Activated naive CD4-positive, alpha-beta T cell treated with anti-CD3 and anti-CD28 coated beads, Interleukin-2, amount 10 ng/mL, durations not matched to agents 7 days and 5 days (primary cell): ENCODE measurements around the gene DNAH10.

Experiments
- CTCF ChIA-PET: fragments of 350-600 bp; sonication (Branson Sonifier 250); formaldehyde crosslinking; loops from one replicate; lab custom pipeline; 2021; ENCODE audit warnings: antibody characterized with exemption; lab: Charles Lee
- DNase-seq: peaks from one replicate; pipeline ENCODE4 v3.0.0-alpha.2; 2020
- H3K27ac Mint-ChIP-seq: one replicate; pipeline ENCODE4 v1.8.0; 2021; ENCODE audit warnings: mild to moderate bottlenecking, moderate library complexity, mixed read lengths
- H3K27me3 Mint-ChIP-seq: one replicate; pipeline ENCODE4 v1.8.0; 2021; ENCODE audit warnings: mild to moderate bottlenecking, mixed read lengths
- H3K36me3 Mint-ChIP-seq: one replicate; pipeline ENCODE4 v1.8.0; 2021; ENCODE audit warnings: mixed read lengths
- H3K4me1 Mint-ChIP-seq: one replicate; pipeline ENCODE4 v1.8.0; 2021; ENCODE audit warnings: mixed read lengths
- H3K4me3 Mint-ChIP-seq: one replicate; pipeline ENCODE4 v1.8.0; 2021; ENCODE audit warnings: mild to moderate bottlenecking, moderate library complexity, mixed read lengths
- H3K9me3 Mint-ChIP-seq: one replicate; pipeline ENCODE4 v1.8.0; 2021; ENCODE audit warnings: mixed read lengths

The DNAH10 gene

DNA sequence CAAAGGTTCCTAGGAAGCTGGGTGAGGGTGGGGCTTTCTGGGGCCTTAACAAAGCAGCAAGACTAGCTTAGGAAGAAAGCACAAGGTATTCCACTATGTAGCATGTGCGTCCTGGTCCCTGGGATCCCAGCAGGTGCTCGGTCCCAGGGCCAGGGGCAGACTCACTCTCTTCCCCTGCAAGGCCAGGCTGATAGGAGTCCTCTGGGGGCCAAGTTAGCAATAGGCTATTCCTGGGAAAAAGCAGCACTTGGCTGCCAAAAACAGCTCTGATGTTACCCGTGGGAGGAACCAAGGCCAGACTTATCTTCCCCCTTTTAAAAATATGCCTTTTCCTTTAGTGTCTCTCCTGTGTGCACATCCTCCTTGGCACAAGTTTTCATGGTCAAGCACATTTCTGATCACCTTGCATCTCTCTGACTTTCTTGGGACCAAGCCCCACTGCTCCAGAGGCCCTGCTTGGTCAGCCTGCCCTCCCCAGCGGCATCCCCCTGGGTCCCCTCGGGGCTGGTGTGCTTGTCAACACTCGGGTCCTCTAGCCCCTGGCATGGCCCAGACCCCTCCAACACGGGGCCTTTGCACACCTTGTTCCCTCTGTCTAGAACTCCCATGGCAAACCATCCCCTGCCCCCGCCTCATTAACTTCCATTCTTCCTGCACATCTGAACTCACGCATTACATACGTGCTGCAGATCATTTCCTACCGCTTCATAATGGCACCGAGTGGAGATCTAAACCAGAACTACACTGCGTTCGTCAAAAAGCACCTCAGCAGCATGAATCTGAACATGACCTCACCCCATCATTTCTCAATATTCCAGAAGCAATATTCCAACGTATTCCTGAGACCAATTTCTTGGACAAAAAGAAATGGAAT, 188.6 kb downstream of the DNAH10 start:
- Mint-ChIP-seq H3K27ac (no peak overlapping the region), H3K4me1 (no peaks in the 10 kb centered on the region), H3K9me3 (no peaks in the 10 kb centered on the region), H3K4me3 (no peak overlapping the region), H3K36me3 (no peaks in the 10 kb centered on the region), H3K27me3 (no peaks in the 10 kb centered on the region)
- CTCF ChIA-PET: no interaction called here
- no peak for DNase-seq

DNA sequence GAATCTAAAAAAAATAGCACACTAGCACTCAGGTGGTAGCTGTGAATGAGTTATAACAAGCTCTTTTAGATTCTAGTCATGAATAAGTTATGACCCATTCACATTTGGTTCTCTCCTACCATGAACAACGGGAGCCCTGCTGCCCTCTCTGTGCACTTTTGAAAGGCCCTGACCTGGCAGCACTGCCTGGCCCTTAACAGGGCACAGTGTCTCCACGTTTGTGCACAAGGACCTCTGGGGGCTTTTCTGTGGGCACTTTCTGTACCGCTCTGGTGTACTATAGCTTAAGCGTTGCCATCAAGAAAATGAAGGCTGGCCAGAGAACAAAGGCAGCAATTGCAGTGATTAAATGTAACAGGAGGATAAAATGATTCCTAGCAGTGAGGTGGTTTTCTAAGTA, 189.4 kb downstream of the DNAH10 start:
- CTCF ChIA-PET: no interaction called here
- Mint-ChIP-seq H3K4me3 (no peak overlapping the region), H3K4me1 (no peaks in the 10 kb centered on the region), H3K9me3 (no peaks in the 10 kb centered on the region), H3K27me3 (no peaks in the 10 kb centered on the region), H3K27ac (no peak overlapping the region), H3K36me3 (no peaks in the 10 kb centered on the region)
- no peak for DNase-seq

DNA sequence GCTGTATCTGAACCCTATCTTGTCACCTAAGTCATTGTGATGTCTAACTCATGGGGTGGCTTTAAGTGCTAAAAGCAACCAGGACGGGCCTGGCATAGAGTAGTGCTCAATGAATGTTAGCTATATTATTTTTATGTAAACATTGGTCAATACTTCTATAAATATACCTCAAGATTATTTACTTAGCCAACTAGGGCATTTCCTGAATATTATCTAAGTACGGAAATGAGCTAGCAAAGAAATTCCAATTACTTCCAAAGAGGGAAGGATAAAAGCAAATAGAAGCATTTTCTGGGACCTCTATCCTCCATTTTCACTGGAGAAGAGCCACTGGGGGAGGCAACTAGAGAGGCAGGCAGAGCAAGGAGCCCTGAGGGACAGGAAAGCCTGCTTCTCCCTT, 189.9 kb downstream of the DNAH10 start:
- DNase-seq: no peak
- no peaks in the 10 kb centered on the region for H3K9me3 Mint-ChIP-seq
- no peaks in the 10 kb centered on the region for H3K36me3 Mint-ChIP-seq
- H3K4me3 Mint-ChIP-seq: no peak overlapping the region
- no peaks in the 10 kb centered on the region for H3K4me1 Mint-ChIP-seq
- H3K27me3 Mint-ChIP-seq: no peaks in the 10 kb centered on the region
- no peak overlapping the region for H3K27ac Mint-ChIP-seq
- CTCF ChIA-PET: no interaction called here

DNA sequence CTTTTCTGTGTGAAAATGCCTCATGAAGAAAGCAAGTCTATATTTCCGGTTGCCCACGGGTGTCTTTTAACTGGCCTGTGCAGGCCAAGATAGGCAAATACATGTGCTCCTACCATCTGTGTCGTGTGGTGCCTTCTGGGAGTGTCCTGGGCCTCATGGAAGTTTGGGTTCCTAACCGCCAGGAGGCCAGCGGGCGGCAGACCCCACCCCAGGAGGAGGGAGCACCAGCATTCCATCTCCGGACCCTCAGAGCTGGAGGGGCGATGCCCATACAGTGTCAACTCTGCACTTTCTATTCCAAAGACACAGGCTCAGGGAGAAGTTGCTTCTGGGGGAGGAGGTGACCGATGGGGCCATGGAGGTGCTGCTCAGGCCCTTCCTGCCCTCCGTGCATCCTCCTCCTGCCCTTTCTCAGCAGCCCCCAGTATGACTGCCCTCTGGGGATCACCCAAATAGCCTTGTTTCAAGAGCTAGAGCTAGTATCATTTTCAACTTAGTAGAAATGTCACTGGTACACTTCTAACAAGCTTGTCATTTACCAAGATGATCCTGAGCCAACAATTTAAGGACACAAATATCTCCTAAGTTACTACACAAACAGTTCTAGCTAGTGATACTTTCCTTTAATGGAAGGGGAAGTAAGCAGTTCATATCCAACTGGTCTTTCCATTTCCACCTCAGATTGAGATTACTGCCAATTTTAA, 192.7 kb downstream of the DNAH10 start:
- no peak for DNase-seq
- Mint-ChIP-seq H3K4me1 (no peaks in the 10 kb centered on the region), H3K36me3 (no peaks in the 10 kb centered on the region), H3K4me3 (no peak overlapping the region), H3K27me3 (no peaks in the 10 kb centered on the region), H3K9me3 (no peaks in the 10 kb centered on the region), H3K27ac (no peak overlapping the region)
- CTCF ChIA-PET: no interaction called here

DNA sequence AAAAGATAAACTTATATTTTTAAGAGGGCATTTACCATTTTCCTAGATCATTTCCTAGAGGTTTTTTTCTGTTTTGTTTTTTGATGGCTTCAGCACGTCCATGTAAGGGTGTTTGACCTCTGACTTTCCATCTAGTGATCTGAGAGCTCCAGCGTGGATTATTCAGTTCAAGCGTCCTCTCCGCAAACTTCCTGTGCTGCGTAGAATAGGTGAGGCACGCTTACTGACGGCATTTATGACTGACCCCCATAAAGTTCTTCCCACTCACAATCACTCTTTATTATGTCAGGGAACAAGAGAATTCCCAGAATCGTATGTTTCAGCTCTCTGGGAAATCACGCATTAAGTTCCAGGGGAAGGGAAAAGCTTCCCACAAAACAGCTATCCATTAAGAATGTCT, 194.1 kb downstream of the DNAH10 start:
- Mint-ChIP-seq H3K9me3 (no peaks in the 10 kb centered on the region), H3K4me1 (no peaks in the 10 kb centered on the region), H3K27me3 (no peaks in the 10 kb centered on the region), H3K4me3 (no peak overlapping the region), H3K36me3 (no peaks in the 10 kb centered on the region), H3K27ac (no peak overlapping the region)
- CTCF ChIA-PET: interaction anchor here (0.6 to 1.0 kb wide), 2 partner anchors 15 to 20 kb away, joined by 3 read pairs; no protein-coding TSS in a partner anchor
- DNase-seq: no peak

DNA sequence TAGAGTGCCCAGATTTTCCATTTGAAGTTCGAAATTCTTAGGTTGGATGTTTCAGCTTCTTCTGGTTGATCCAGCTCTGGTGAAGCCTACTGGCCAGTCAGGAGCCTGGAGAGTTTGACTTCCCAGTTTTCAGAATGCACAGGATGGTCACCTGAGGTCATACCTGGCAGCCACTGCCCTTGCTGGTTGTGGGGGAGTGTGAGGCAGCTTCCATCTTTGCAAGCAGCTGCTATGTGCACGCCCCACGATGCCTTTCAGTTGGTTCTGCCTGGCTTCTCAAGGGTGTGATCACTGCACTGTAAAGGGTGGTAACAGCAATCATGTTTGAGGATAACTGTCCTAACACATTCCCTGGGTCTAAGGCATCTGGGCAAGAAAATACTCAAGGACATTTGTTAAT, 195.1 kb downstream of the DNAH10 start:
- H3K4me3 Mint-ChIP-seq: no peak overlapping the region
- H3K27me3 Mint-ChIP-seq: no peaks in the 10 kb centered on the region
- H3K9me3 Mint-ChIP-seq: no peaks in the 10 kb centered on the region
- H3K27ac Mint-ChIP-seq: no peak overlapping the region
- CTCF ChIA-PET: interaction anchor here (0.6 kb wide), 1 partner anchor 25 kb away, joined by 7 read pairs; no protein-coding TSS in a partner anchor
- no peak for DNase-seq
- no peaks in the 10 kb centered on the region for H3K4me1 Mint-ChIP-seq
- no peaks in the 10 kb centered on the region for H3K36me3 Mint-ChIP-seq

DNA sequence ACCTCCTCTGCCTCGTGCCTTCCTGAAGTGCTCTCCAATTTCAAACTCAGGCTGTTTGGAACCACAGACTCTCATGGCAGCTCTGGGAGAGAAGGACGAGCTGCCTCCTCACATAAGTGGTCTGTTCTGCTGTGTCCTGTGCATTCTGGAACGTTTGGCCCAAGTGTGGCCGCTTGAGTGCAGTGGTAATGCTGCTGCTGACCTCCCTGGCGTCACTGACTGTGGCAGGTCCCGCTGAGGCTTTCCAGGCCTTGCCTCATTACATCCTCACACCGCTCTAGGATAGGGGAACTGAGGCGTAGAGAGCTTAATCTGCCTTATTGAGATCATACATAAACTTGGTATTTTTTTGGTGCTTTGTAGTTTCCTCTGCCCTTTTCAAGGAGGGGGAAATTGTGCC, 196.4 kb downstream of the DNAH10 start:
- Mint-ChIP-seq H3K9me3 (no peaks in the 10 kb centered on the region), H3K36me3 (no peaks in the 10 kb centered on the region), H3K27ac (no peak overlapping the region), H3K27me3 (peaks cover 4% of the 10 kb centered on the region), H3K4me3 (no peak overlapping the region), H3K4me1 (no peaks in the 10 kb centered on the region)
- DNase-seq: no peak
- CTCF ChIA-PET: interaction anchor here (1.0 kb wide), 1 partner anchor 58 kb away, joined by 4 read pairs; no protein-coding TSS in a partner anchor

DNA sequence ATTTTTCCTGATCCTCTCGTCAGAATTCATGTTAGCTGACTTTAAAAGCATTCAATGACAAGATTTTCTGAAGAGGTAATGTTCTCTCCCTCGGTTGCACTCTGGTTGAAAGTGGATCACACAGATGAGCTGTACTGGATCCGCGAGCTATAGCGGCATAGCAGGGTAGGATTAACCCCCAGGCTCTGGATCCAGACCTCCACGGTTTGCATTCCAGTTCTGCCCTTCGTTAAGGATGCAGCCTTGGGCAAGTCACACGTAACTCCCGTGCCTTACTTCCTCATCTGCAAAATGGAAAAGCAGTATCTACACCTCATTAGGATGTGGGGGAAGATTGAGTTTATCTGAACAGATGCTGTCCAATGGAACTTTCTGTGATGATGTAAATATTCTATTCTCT, 196.8 kb downstream of the DNAH10 start:
- no peaks in the 10 kb centered on the region for H3K9me3 Mint-ChIP-seq
- H3K36me3 Mint-ChIP-seq: no peaks in the 10 kb centered on the region
- no peak for DNase-seq
- no peak overlapping the region for H3K4me3 Mint-ChIP-seq
- H3K4me1 Mint-ChIP-seq: no peaks in the 10 kb centered on the region
- CTCF ChIA-PET: interaction anchor here (1.0 kb wide), 1 partner anchor 58 kb away, joined by 4 read pairs; no protein-coding TSS in a partner anchor
- H3K27me3 Mint-ChIP-seq: peaks cover 4% of the 10 kb centered on the region
- no peak overlapping the region for H3K27ac Mint-ChIP-seq

DNA sequence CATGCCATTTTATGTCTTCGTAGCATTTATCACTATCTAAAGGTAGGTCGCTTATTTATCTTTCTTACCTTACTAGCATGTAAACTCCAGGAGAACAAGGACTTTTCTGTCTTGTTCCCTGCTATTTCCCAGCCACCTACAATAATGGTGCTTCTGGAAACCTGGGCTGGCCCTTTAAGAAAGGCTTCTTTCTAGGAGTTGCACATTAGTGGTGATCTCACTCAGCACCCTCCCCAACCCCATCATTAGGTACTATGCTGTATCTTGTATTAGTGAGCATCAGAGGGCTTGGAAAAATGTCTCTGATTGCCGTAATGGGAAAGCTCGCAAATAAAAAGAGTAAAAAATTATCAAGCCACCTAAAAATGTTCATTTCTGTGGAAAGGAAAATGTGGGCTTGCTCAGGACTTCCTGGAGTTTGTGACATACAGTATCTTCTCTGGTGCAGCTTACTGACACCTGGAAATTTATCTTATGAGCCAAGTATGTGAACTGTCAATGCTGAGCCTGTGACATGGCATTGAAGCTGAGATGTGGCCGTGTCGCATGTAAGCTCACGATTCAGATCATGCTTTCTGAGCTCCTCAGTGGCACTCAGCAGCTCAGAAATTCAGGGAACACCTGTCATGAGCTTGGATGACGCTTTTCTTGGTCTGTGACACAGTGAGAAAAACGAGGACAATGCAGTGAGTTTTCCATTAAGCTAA, 198.1 kb downstream of the DNAH10 start:
- Mint-ChIP-seq H3K27ac (no peak overlapping the region), H3K4me1 (no peaks in the 10 kb centered on the region), H3K27me3 (peaks cover 4% of the 10 kb centered on the region), H3K9me3 (no peaks in the 10 kb centered on the region), H3K4me3 (no peak overlapping the region), H3K36me3 (no peaks in the 10 kb centered on the region)
- CTCF ChIA-PET: no interaction called here
- no peak for DNase-seq

DNA sequence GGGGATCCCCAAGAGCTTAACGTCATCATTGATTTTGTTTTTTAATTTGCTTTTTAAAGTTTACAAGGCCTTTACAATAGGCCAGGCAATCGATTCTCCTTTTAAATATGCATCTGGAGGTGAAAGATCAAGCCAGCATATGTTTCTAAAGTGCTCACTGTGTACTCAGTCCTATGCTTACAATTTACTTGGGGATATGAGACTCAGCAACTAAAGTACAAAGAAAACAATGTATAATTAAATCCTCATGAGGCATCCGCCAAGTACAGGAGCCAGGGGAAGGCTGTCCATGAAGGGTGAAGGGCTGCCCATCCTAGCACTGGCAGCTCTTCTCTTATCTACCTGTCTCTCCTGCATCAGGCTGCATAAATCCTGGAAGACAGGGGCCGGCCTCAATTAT, 198.8 kb downstream of the DNAH10 start:
- H3K36me3 Mint-ChIP-seq: no peaks in the 10 kb centered on the region
- H3K27me3 Mint-ChIP-seq: peaks cover 4% of the 10 kb centered on the region
- no peaks in the 10 kb centered on the region for H3K4me1 Mint-ChIP-seq
- DNase-seq: no peak
- H3K9me3 Mint-ChIP-seq: no peaks in the 10 kb centered on the region
- CTCF ChIA-PET: no interaction called here
- H3K4me3 Mint-ChIP-seq: no peak overlapping the region
- H3K27ac Mint-ChIP-seq: no peak overlapping the region

DNA sequence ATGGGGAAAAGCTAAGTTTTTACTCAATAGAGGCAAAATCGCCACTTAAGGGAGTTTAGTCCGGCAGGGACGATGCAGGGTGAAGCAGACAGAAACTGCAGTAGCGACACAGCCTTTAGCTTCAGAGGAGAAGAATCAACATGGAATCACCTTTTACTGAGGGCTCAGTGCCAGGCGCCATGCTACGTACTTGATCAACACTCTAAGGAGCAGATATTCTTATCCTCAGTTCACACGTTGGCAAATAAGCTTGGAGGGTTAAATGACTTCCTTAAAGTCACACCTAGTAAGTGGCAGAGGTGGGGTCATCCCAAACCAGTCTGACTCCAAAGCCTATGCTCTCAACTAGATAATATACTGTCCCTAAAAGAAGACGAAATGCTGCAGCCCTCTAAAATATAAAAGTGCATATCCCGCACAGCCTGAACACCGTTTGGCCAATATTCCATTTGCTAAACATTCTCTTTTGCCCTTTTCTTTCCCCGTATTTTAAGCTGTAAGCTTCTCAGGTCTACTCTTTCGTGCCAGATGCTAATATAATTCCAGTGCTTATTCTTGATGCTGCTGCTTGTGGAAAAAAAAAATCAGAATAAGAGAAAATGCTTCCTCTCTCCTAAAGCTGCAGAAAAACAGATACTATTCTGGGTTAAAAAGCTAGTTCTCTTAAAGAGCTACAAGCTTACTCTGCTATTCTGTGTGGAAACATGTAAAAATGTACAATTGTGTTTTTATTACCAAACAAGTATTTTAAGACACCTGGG, 199.7 kb downstream of the DNAH10 start:
- Mint-ChIP-seq H3K36me3 (no peaks in the 10 kb centered on the region), H3K9me3 (no peaks in the 10 kb centered on the region), H3K27ac (no peak overlapping the region), H3K27me3 (peaks cover 4% of the 10 kb centered on the region), H3K4me3 (no peak overlapping the region), H3K4me1 (no peaks in the 10 kb centered on the region)
- DNase-seq: no peak
- CTCF ChIA-PET: interaction anchor here (0.6 to 1.5 kb wide), 2 partner anchors 57 to 515 kb away, joined by 3 to 6 read pairs; no protein-coding TSS in a partner anchor

DNA sequence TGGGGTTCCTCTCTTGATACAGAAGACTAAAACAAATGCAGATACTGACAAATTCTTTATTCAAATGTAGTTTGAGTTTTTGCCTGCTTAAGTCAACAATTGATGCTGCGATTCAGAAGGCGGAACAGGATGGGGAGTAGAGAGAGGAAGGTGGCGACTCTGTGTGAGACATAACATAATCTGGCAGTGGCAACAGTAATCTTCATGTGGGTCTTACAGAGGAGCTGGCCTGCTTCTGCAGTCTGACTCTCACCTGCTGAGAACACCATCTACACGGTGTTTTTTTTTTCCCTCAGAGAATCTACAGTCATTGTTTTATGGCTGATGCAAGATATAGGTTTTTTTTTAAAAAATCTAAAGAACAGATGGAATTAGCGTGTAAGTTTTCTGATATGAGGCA, 200.4 kb downstream of the DNAH10 start:
- Mint-ChIP-seq H3K4me3 (no peak overlapping the region), H3K4me1 (no peaks in the 10 kb centered on the region), H3K27ac (no peak overlapping the region), H3K36me3 (no peaks in the 10 kb centered on the region), H3K27me3 (peaks cover 4% of the 10 kb centered on the region), H3K9me3 (no peaks in the 10 kb centered on the region)
- no peak for DNase-seq
- CTCF ChIA-PET: interaction anchor here (0.6 to 1.5 kb wide), 2 partner anchors 58 to 514 kb away, joined by 3 to 6 read pairs; no protein-coding TSS in a partner anchor

DNA sequence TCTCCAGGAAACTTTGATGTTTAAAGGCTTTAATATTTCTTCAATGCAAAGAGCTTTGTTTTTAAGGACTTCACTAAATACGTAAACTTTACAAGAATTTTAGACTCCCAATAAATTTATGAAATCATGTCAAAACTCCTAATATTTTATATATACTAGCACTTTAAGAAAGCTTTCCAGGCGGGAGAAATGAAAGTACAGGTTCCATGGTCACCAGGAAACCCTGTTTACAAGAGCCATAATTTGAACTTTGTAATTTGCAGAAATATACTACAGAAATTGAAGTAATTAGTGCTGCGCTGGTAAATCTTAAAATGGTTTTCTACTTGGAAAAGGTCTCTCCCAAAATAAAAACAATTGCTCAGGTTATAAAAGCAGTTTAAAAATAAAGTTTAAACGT, 201.7 kb downstream of the DNAH10 start:
- H3K27ac Mint-ChIP-seq: no peak overlapping the region
- peaks cover 4% of the 10 kb centered on the region for H3K27me3 Mint-ChIP-seq
- DNase-seq: no peak
- H3K4me1 Mint-ChIP-seq: no peaks in the 10 kb centered on the region
- peaks cover 2% of the 10 kb centered on the region for H3K36me3 Mint-ChIP-seq
- H3K4me3 Mint-ChIP-seq: no peak overlapping the region
- H3K9me3 Mint-ChIP-seq: no peaks in the 10 kb centered on the region
- CTCF ChIA-PET: interaction anchor here (1.0 kb wide), 1 partner anchor 23 kb away, joined by 3 read pairs; no protein-coding TSS in a partner anchor
